ENCODE results near the gene AZIN2.

Gene AZIN2

GRCh38 chr1:33152685-33153432 lies 71.9 kb downstream of the AZIN2 start:
- DNase-seq (ENCODE audit: low read depth in 2 of 2), result no peak

- DNase-seq (ENCODE audit: low read depth in 2 of 2), result no peak
These were observed 72.7 kb downstream of the AZIN2 start for GRCh38 chr1:33153650-33154049.

GRCh38 chr1:33155877-33156538 lies 75.1 kb downstream of the AZIN2 start:
- no peak for DNase-seq (ENCODE audit: low read depth in 2 of 2)

- DNase-seq (ENCODE audit: low read depth in 2 of 2), result no peak
These were observed 76.2 kb downstream of the AZIN2 start for GRCh38 chr1:33157131-33157530.

GRCh38 chr1:33158366-33158765 lies 77.4 kb downstream of the AZIN2 start:
- DNase-seq (ENCODE audit: low read depth in 2 of 2), result no peak

- DNase-seq (ENCODE audit: low read depth in 2 of 2), result no peak
These were observed 78.6 kb downstream of the AZIN2 start for GRCh38 chr1:33159577-33159976.

- DNase-seq (ENCODE audit: low read depth in 2 of 2), result no peak
These were observed 80.2 kb downstream of the AZIN2 start for GRCh38 chr1:33161061-33161681.

GRCh38 chr1:33162141-33162540 lies 81.2 kb downstream of the AZIN2 start:
- no peak for DNase-seq (ENCODE audit: low read depth in 2 of 2)

GRCh38 chr1:33163621-33164519 lies 82.9 kb downstream of the AZIN2 start:
- DNase-seq (ENCODE audit: low read depth in 2 of 2), result no peak

GRCh38 chr1:33165209-33165608 lies 84.3 kb downstream of the AZIN2 start:
- DNase-seq (ENCODE audit: low read depth in 2 of 2), result no peak

- DNase-seq (ENCODE audit: low read depth in 2 of 2), result no peak
These were observed 84.9 kb downstream of the AZIN2 start for GRCh38 chr1:33165809-33166208.

GRCh38 chr1:33167650-33168447 lies 86.9 kb downstream of the AZIN2 start:
- no peak for DNase-seq (ENCODE audit: low read depth in 2 of 2)

- no peak for DNase-seq (ENCODE audit: low read depth in 2 of 2)
These were observed 87.8 kb downstream of the AZIN2 start for GRCh38 chr1:33168556-33169289.

GRCh38 chr1:33169290-33170055 lies 88.5 kb downstream of the AZIN2 start:
- no peak for DNase-seq (ENCODE audit: low read depth in 2 of 2)
